HG03575 (cell line): ENCODE measurements around the gene XPR1.
A peak's percentile ranks its signal among the peaks of the same experiment; 100 is the strongest.
"Not testable (repeated sequence)": the region's sequence is repeated elsewhere in the genome, so short reads cannot be mapped to it uniquely, and the experiment has no call there.

Experiments used
- ATAC-seq: cut with Tn5 transposase; IDR thresholded peaks from one replicate; pipeline ENCODE4 v1.9.1; 2021; ENCODE audit not compliant: unreplicated experiment, insufficient number of reproducible peaks, low FRiP score; ENCODE audit errors: extremely low read depth

XPR1 gene

GRCh38 chr1:180848191-180848590 lies 216.4 kb downstream of the XPR1 start:
- no peak for ATAC-seq

GRCh38 chr1:180849031-180849775 lies 217.4 kb downstream of the XPR1 start:
- ATAC-seq = peak; percentile 56

- ATAC-seq = no peak
Measured at GRCh38 chr1:180851995-180852887, 220.4 kb downstream of the XPR1 start.

GRCh38 chr1:180854001-180854400 lies 222.2 kb downstream of the XPR1 start:
- no peak for ATAC-seq

- no peak for ATAC-seq
Measured at GRCh38 chr1:180854456-180854855, 222.6 kb downstream of the XPR1 start.

- not testable (repeated sequence) for ATAC-seq
Measured at GRCh38 chr1:180857947-180858725, 226.3 kb downstream of the XPR1 start.

- ATAC-seq = no peak
Measured at GRCh38 chr1:180859306-180859705, 227.5 kb downstream of the XPR1 start.

- no peak for ATAC-seq
Measured at GRCh38 chr1:180860535-180860934, 228.7 kb downstream of the XPR1 start.

GRCh38 chr1:180862305-180862704 lies 230.5 kb downstream of the XPR1 start:
- ATAC-seq = no peak

GRCh38 chr1:180863158-180863775 lies 231.4 kb downstream of the XPR1 start:
- no peak for ATAC-seq

- ATAC-seq = no peak
Measured at GRCh38 chr1:180881806-180882509, 250.1 kb downstream of the XPR1 start.

- ATAC-seq = no peak
Measured at GRCh38 chr1:180884588-180885300, 252.9 kb downstream of the XPR1 start.

GRCh38 chr1:180886338-180886737 lies 254.5 kb downstream of the XPR1 start:
- ATAC-seq = no peak

GRCh38 chr1:180887841-180888240 lies 256.0 kb downstream of the XPR1 start:
- ATAC-seq = no peak

- no peak for ATAC-seq
Measured at GRCh38 chr1:180888870-180889269, 257.0 kb downstream of the XPR1 start.

- no peak for ATAC-seq
Measured at GRCh38 chr1:180889325-180889724, 257.5 kb downstream of the XPR1 start.

- ATAC-seq = no peak
Measured at GRCh38 chr1:180892272-180892671, 260.4 kb downstream of the XPR1 start.

- no peak for ATAC-seq
Measured at GRCh38 chr1:180892675-180893074, 260.9 kb downstream of the XPR1 start.
